GM18498 (cell line): ENCODE measurements around the gene GRIN1.
A peak's percentile ranks its signal among the peaks of the same experiment; 100 is the strongest.
"Not testable (repeated sequence)": the region's sequence is repeated elsewhere in the genome, so short reads cannot be mapped to it uniquely, and the experiment has no call there.

ENCODE experiments used
- ATAC-seq: cut with Tn5 transposase; IDR thresholded peaks from one replicate; pipeline ENCODE4 v1.9.1; 2021; ENCODE audit warnings: mild to moderate bottlenecking, moderate library complexity; ENCODE audit not compliant: unreplicated experiment

Gene GRIN1

DNA sequence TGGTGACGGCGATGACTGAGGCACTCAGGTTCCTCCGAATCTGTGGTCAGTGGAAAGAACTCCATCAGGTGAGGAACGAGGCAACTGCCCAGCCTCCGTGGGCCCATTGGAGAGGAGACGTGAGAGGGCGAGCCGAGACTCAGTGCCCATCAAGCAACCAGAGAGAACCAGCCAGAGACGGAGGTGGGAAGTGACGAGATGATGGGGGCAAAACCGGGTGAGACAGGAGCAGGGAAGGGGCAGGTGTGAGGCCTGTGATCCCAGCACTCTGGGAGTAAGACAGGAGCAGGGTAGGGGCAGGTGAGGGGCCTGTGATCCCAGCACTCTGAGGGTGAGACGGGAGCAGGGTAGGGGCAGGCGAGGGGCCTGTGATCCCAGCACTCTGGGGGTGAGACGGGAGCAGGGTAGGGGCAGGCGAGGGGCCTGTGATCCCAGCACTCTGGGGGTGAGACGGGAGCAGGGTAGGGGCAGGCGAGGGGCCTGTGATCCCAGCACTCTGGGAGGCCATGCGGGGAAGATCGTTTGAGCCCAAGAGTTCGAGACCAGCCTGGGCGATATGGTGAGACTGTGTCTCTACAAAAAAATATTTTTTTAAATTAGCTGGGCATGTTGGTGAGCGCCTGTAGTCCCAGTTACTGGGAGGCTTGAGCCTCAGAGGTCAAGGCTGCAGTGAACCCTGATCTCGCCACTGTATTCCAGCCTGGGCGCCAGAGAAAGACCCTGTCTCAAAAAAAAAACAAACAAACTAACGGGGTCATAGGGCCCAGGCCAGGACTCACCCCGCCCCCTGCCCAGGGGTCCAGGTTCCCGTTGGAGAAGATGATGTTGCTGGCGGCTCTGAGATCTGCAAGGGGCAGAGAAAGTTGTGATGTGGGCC is 27.8 kb upstream of the GRIN1 start:
- no peak for ATAC-seq

DNA sequence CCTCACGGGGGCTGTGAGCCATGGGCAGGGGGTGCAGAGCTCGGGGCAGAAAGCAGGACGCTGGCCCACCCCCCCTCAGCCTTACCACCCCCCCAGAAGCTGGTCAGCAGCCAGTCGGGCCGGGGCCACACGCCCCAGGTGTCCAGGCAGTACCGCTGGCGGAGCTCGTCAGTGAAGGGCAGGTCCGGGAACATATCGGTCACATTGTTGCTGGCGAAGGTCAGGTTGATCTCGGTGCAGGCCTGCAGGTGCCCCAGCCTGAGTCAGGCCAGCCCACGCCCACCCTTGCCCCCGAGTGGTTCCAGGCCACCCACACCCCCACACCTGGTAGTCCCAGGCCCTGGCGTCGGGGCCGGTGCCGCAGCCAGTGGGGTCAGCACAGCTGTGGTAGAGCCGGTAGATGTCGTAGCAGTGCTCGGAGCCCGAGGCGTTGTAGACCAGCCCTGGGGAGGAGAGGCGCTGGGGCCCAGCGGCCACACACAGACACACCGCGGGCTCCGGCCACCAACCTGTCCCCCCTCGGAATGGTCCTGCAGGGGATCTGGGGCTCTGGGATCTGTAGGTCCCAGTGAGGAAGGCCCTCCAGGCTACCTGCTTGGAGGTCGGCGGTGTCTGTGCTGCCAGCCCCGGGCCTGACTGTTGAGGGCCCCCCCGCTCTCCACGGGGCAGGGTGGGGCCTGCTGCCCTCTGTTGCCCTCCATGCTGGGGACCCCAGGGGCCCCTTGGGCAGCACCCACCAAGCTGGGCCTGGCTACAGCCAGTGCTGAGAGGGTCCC is 27.0 kb upstream of the GRIN1 start:
- no peak for ATAC-seq

DNA sequence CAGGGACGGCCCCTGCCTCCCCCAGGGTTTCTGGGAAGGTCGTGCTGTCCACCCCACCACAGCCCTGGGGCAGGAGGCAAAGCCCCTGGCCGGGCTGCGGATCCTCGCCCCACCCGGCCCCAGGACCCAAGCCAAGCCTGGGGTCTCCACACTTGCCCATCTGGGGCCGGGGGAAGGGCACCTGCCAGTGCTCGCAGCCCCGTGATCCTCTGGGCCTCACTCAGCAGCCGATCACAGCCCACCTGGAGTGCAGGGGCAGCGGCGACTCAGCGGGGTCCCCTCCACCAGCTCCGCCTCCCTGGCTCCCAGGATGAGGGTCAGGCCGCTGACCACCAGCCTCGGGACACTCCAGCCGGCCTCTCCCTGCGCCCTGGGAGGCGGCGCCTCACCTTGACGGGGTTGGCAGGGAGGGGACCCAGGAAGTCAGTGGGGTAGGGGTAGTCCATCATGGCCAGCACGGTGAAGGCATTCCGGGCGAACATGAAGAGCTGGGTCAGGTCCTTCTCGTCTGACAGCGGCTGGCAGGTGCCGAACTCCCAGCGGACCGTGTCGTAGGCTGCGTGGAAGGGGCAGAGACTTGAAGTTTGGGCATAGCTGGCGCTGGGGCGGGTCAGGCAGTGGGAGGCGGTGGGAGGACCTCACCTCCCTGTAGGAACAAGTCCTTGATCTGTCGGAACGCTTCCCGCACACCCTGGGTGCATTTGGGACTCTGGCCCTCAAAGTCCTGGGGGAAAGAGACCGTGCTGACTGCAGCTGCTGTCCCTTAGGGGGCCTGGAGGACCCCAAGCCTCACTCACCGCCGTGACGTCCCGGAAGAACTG is 26.2 kb upstream of the GRIN1 start:
- ATAC-seq = no peak

GRCh38 chr9:137113385-137114159 is 25.4 kb upstream of the GRIN1 start:
- no peak for ATAC-seq

DNA sequence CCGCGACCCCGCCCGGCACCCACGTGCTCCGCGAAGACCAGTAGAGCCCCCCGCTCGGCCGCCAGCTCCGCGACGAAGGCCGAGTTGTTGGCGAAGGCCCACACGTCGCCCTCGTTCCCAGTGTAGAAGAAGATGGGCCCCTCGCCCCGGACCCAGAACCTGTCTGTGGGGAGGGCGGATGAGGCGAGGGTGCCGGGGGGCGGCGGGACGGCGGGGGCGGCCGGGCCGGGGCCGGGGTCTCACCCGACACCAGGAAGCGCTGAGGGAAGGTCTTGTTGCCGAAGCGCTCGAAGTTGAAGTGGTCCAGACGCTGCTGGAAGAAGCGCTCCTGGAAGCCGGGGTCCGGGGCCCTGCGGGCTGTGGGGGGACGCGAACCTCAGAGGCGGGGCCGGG is 24.7 kb upstream of the GRIN1 start:
- no peak for ATAC-seq

DNA sequence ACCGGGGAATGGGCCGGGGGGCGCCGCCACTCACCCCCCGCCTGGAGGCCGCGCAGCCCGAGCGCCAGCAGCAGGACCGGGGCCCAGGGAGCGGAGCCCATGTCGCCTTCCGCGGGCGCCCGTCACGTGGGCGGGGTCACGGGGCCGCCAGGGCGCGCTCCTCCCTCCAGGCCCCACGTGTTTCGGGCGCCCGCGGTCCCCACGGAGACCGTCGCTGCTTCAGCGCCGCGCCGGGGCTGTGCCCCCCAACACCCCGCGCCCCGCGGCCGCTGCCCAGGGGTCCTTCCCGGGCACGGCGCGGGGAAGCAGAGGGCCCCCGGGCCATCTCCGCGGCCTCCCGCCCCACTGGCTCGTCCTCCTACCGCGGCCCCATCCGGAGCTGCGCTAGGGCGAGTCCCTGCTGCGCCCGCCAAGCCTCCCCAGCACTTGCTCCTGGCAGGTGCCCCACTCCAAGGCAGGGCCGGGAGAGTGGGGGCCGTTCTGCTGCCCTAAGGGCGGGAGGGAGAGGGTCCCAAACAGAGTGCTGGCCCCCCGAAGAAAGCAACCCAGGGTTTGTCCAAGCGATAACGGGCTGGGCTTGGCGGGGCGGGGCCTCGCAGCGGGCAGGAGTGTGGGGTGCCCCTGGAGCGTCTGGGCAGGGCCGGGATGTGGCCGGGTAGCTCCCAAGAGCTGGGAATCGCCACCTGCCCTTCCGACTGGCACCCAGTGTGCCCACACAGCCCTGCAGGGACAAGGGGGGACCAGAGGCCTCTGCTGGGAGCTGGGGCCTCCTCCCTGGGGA is 24.2 kb upstream of the GRIN1 start, which contains the start of gene DPP7:
Gene DPP7, minus strand, starts transcription at position 121 of the 781 bp plus-strand sequence. Its CDS starts 20 bp downstream, at position 101.
- peak; percentile 80 for ATAC-seq

- no peak for ATAC-seq
Measured at GRCh38 chr9:137115394-137116026, 23.4 kb upstream of the GRIN1 start.

GRCh38 chr9:137116027-137116507 is 22.9 kb upstream of the GRIN1 start:
- no peak for ATAC-seq

DNA sequence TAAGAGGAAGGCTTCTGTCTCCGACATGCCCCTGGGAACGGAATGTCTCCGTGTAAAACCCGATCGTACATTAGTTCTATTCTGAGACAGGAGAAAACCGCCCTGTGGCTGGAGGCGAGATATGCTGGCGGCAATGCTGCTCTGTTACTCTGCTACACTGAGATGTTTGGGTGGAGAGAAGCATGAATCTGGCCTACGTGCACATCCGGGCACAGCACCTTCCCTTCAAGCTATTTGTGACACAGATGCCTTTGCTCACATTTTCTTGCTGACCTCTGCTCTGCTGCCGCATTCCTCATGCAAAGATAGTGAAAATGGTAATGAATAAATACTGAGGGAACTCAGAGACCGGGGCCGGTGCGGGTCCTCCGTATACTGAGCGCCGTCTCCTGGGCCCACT is 22.2 kb upstream of the GRIN1 start:
- no peak for ATAC-seq

DNA sequence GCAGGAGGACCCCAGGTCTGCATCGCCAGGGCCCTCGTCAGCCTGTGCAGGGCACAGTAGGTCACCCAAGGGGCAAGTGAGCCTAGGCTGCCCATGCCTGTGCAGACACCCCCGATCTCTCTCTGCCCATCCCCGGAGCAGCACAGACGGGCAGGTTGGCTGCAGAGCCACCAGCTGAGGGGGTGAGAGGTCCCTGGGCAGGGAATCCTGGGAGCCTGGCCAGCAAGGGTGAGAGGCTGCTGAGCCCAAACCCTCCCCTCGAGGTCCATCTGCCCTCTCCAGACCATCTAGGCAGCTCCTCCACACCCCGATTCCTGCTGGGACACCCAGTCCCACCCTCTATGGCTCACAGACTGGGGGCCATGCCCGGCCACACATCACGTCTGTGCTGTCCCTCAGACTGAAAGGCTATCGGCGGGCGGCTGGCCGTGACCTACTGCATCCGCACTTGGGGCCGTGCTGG is 21.7 kb upstream of the GRIN1 start:
- ATAC-seq = no peak

DNA sequence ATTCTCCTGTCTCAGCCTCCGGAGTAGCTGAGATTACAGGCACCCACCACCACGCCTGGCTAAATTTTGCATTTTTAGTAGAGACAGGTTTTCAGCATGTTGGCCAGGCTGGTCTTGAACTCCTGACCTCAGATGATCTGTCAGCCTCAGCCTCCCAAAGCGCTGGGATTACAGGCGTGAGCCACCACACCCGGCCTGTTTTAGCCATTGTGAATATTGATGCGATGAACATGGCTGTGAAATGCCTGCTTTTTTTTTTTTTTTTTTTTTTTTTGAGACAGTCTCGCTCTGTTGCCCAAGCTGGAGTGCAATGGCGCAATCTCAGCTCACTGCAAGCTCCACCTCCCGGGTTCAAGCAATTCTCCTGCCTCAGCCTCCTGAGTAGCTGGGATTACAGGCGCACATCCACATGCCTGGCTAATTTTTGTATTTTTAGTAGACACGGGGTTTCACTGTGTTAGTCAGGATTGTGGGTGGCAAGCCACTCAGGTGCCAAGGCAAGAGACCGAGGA is 20.8 kb upstream of the GRIN1 start:
- ATAC-seq = not testable (repeated sequence)

DNA sequence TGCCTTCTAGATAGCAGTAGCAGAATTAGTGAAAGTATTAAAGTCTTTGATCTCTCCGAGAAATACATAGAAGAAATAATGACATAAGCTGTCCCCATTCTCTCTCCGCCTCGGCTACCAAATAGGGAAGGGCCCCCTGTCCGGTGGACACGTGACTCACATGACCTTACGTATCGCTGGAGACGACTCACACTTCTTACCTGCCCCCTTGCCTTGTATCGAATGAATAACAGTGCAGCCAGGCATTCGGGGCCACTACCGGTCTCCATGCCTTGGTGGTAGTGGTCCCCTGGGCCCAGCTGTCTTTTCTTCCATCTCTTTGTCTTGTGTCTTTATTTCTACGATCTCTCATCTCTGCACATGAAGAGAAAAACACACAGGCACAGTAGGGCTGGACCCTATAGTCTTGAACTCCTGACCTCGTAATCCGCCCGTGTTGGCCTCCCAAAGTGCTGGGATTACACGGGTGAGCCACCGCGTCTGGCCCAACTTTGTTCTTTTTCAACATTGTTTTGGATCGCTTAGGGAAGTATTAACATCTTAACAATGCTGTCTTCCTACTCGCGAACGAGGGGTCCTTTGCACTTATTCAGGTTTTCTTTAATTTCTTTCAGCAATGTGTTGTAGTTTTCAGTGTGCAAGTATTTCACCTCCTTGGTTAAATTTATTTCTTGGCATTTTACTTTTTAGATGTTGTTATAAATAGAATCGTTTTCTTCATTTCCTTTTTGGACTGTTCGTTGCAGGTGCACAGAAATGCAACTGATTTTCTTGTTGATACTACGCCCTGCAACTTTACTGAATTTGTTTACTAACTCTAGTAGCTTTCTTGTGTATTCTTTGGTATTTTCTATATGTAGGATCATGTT is 16.8 kb upstream of the GRIN1 start:
- ATAC-seq = not testable (repeated sequence)

DNA sequence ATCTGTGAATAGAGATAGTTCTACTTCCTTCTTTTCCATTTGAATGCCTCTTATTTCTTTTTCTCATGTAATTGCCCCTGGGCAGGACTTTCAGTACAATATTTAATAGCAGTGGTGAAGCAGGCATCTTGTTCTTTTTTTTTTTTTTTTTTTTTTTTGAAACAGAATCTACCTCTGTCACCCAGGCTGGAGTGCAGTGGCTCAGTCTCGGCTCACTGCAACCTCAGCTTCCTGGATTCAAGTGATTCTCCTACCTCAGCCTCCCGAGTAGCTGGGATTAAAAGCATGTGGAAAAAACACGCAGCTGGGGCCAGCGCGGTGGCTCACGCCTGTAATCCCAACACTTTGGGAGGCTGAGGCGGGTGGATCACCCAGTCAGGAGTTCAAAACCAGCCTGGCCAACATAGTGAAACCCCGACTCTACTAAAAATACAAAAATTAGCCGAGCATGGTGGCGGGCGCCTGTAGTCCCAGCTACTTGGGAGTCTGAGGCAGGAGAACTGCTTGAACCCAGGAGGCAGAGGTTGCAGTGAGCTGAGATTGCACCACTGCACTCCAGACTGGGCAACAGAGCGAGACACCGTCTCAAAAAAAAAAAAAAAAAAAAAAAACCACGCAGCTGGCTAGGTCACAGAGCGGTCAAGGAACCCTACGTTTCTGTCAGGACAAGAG is 16.0 kb upstream of the GRIN1 start:
- not testable (repeated sequence) for ATAC-seq

- ATAC-seq = peak; percentile 40
Measured at GRCh38 chr9:137123468-137123837, 15.5 kb upstream of the GRIN1 start.

- not testable (repeated sequence) for ATAC-seq
Measured at GRCh38 chr9:137123952-137124462, 14.9 kb upstream of the GRIN1 start.

GRCh38 chr9:137126786-137127185 is 12.2 kb upstream of the GRIN1 start:
- ATAC-seq = no peak
